Upper lobe of right lung (tissue), 1 donor: ENCODE measurements around the gene LAD1. TPM values are rescaled to one million over a fixed set of nuclear protein-coding genes. Genes with fewer than 3 reads are reported as not detected.

ENCODE experiments used
- ATAC-seq: fragments of 200-7000 bp; cut with Tn5 transposase; one replicate; pipeline ENCODE4 v1.9.1; 2020; ENCODE audit warnings: mild to moderate bottlenecking, moderate library complexity
- DNase-seq: peaks from one replicate; pipeline ENCODE4 v3.0.0-alpha.2; 2020
- H3K27ac ChIP-seq: fragments of 200-600 bp; one replicate; pipeline ENCODE4 v1.8.0; 2022
- H3K27me3 ChIP-seq: fragments of 200-600 bp; one replicate; pipeline ENCODE4 v1.8.0; 2022; ENCODE audit warnings: mild to moderate bottlenecking
- H3K36me3 ChIP-seq: fragments of 200-600 bp; one replicate; pipeline ENCODE4 v1.8.0; 2022
- H3K4me1 ChIP-seq: fragments of 200-600 bp; one replicate; pipeline ENCODE4 v1.8.0; 2022
- H3K4me3 ChIP-seq: fragments of 200-600 bp; one replicate; pipeline ENCODE4 v1.8.0; 2022; ENCODE audit warnings: mild to moderate bottlenecking
- H3K9me3 ChIP-seq: fragments of 200-600 bp; one replicate; pipeline ENCODE4 v1.8.0; 2022
- CTCF ChIP-seq: fragments of 200-600 bp; IDR thresholded peaks from one replicate; pipeline ENCODE4 v1.8.0; 2022; ENCODE audit warnings: antibody characterized with exemption
- intact Hi-C: fragments of 100-400 bp; cut with DNase I; formaldehyde crosslinking; loops from one replicate; pipeline ENCODE4 v1.11.0; 2022
- total RNA-seq: library from RNA; stranded (reverse); fragmentation: NEBNext Ultra II Directional; extraction: Animal tissue kit (Norgen Biotek cat#: 25700); gene quantifications from one replicate; pipeline ENCODE4 v1.2.1, GENCODE V29; 2021
- donor health status: DM: no; HTN: yes; CAD: no; lungs with severe emphysema.

The LAD1 gene
- total RNA-seq, 1 donor from 2014 or later: 42.6 TPM

- intact Hi-C loops: loop anchor here (5.0 kb wide), 1 partner anchor 112 kb away; no protein-coding TSS in a partner anchor
- H3K9me3 ChIP-seq: no peaks in the 10 kb centered on the region
- H3K4me1 ChIP-seq: no peaks in the 10 kb centered on the region
- no peak for TF ChIP-seq CTCF
- no peak overlapping the region for H3K4me3 ChIP-seq
- no peaks in the 10 kb centered on the region for H3K27me3 ChIP-seq
- DNase-seq (peak; percentile 40), ATAC-seq (no peak)
- no peaks in the 10 kb centered on the region for H3K36me3 ChIP-seq
- H3K27ac ChIP-seq: no peak overlapping the region
These were observed 34.4 kb downstream of the LAD1 start for GRCh38 chr1:201364808-201365105.

GRCh38 chr1:201363467-201363866 lies 35.7 kb downstream of the LAD1 start:
- intact Hi-C loops: loop anchor here (5.0 kb wide), 1 partner anchor 111 kb away; no protein-coding TSS in a partner anchor
- Histone ChIP-seq H3K4me3 (no peak overlapping the region), H3K27me3 (no peaks in the 10 kb centered on the region), H3K36me3 (no peaks in the 10 kb centered on the region), H3K27ac (no peak overlapping the region), H3K4me1 (no peaks in the 10 kb centered on the region), H3K9me3 (no peaks in the 10 kb centered on the region)
- DNase-seq: peak; percentile 20
- TF ChIP-seq CTCF: no peak
- ATAC-seq: no peak

GRCh38 chr1:201362906-201363305 lies 36.2 kb downstream of the LAD1 start:
- no peaks in the 10 kb centered on the region for H3K4me1 ChIP-seq
- no peak overlapping the region for H3K27ac ChIP-seq
- no peaks in the 10 kb centered on the region for H3K9me3 ChIP-seq
- H3K36me3 ChIP-seq: no peaks in the 10 kb centered on the region
- ATAC-seq: no peak
- no peak for TF ChIP-seq CTCF
- peak; percentile 48 for DNase-seq
- H3K27me3 ChIP-seq: no peaks in the 10 kb centered on the region
- intact Hi-C loops: loop anchor here (5.0 kb wide), 1 partner anchor 111 kb away; no protein-coding TSS in a partner anchor
- H3K4me3 ChIP-seq: no peak overlapping the region

- Histone ChIP-seq H3K36me3 (no peaks in the 10 kb centered on the region), H3K27me3 (no peaks in the 10 kb centered on the region), H3K27ac (no peak overlapping the region), H3K9me3 (no peaks in the 10 kb centered on the region), H3K4me1 (no peaks in the 10 kb centered on the region), H3K4me3 (no peak overlapping the region)
- intact Hi-C loops: loop anchor here (5.0 kb wide), 1 partner anchor 110 kb away; no protein-coding TSS in a partner anchor
- DNase-seq (peak; percentile 68), ATAC-seq (peak; percentile 63)
- peak; percentile 80 for TF ChIP-seq CTCF
These were observed 37.2 kb downstream of the LAD1 start for GRCh38 chr1:201361652-201362504.

GRCh38 chr1:201360901-201361651 lies 38.0 kb downstream of the LAD1 start:
- no peak overlapping the region for H3K27ac ChIP-seq
- ATAC-seq (no peak), DNase-seq (peak; percentile 55)
- intact Hi-C loops: loop anchor here (5.0 kb wide), 1 partner anchor 109 kb away; no protein-coding TSS in a partner anchor
- H3K9me3 ChIP-seq: no peaks in the 10 kb centered on the region
- no peak for TF ChIP-seq CTCF
- H3K36me3 ChIP-seq: no peaks in the 10 kb centered on the region
- no peaks in the 10 kb centered on the region for H3K27me3 ChIP-seq
- H3K4me3 ChIP-seq: no peak overlapping the region
- no peaks in the 10 kb centered on the region for H3K4me1 ChIP-seq
